Adrenal gland (tissue), 5 donors: Measurements from ENCODE around the gene SHH.

ENCODE experiments used
- POLR2A ChIP-seq, 2 donors: fragments of 450-650 bp; IDR thresholded peaks; one replicate each; pipeline ENCODE4 v1.6.1; 2017; ENCODE audit warnings: antibody characterized with exemption in 2 of 2, mild to moderate bottlenecking in 2 of 2, moderate library complexity in 1 of 2
- TF ChIP-seq, protein P1 (sequence below), 6 experiments: fragments of 450-650 bp in 4 of 6; fragments of 200-600 bp in 2 of 6; sonication (generic) in 1 of 6; IDR thresholded peaks; 1 replicate in 5 of 6; 2 replicates in 1 of 6; pipeline versions ENCODE4 v1.5.1 to v1.8.0; 2016 to 2021; ENCODE audit warnings: antibody characterized with exemption in 6 of 6, mild to moderate bottlenecking in 2 of 6, moderate library complexity in 1 of 6
- donor health status: DM: no; HTN: no; CAD: no.

DNA sequence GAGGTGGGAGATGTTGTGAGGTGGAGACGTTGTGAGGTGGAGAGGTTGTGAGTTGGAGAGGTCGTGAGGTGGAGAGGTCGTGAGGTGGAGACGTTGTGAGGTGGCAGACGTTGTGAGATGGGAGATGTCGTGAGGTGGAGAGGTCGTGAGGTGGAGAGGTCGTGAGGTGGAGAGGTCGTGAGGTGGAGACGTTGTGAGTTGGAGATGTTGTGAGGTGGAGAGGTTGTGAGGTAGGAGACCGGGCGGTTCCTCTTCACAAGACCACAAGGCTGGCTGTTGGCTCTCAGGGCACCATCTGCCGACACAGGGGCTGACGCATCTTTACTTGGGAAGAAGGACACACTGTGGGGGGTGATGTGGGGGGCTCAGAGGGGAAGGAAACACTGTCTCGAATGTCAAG lies 34.7 kb upstream of the SHH start:
- TF ChIP-seq, protein P1, sequence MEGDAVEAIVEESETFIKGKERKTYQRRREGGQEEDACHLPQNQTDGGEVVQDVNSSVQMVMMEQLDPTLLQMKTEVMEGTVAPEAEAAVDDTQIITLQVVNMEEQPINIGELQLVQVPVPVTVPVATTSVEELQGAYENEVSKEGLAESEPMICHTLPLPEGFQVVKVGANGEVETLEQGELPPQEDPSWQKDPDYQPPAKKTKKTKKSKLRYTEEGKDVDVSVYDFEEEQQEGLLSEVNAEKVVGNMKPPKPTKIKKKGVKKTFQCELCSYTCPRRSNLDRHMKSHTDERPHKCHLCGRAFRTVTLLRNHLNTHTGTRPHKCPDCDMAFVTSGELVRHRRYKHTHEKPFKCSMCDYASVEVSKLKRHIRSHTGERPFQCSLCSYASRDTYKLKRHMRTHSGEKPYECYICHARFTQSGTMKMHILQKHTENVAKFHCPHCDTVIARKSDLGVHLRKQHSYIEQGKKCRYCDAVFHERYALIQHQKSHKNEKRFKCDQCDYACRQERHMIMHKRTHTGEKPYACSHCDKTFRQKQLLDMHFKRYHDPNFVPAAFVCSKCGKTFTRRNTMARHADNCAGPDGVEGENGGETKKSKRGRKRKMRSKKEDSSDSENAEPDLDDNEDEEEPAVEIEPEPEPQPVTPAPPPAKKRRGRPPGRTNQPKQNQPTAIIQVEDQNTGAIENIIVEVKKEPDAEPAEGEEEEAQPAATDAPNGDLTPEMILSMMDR (IDR thresholded peaks at IDR 0.05) = no peak
- no peak for TF ChIP-seq POLR2A (IDR thresholded peaks at IDR 0.05)
